Neural cell (in vitro differentiated cells): ENCODE measurements around the gene TOR1AIP1.

Experiments
- CTCF ChIP-seq: fragments of 450-650 bp; IDR thresholded peaks from 2 replicates; pipeline ENCODE4 v1.5.1; 2014; ENCODE audit warnings: antibody characterized with exemption, mild to moderate bottlenecking, moderate library complexity; ENCODE audit not compliant: poor library complexity, severe bottlenecking
- EP300 ChIP-seq: fragments of 450-650 bp; conservative IDR thresholded peaks from 2 replicates; pipeline ENCODE4 v1.6.1; 2014; ENCODE audit warnings: antibody characterized with exemption, mild to moderate bottlenecking, moderate library complexity; ENCODE audit not compliant: poor library complexity, severe bottlenecking
- EZH2 ChIP-seq: fragments of 200-600, 300-800 bp; shearing (Covaris generic), sonication (generic); IDR thresholded peaks from 2 replicates; pipeline ENCODE4 v1.6.1; 2014; ENCODE audit warnings: antibody characterized with exemption, low read length, borderline replicate concordance, mild to moderate bottlenecking; ENCODE audit not compliant: insufficient read depth, poor library complexity, severe bottlenecking
- MXI1 ChIP-seq: fragments of 450-650 bp; conservative IDR thresholded peaks from 2 replicates; pipeline ENCODE4 v1.6.1; 2014; ENCODE audit warnings: antibody characterized with exemption, mild to moderate bottlenecking; ENCODE audit not compliant: poor library complexity, severe bottlenecking
- POLR2AphosphoS5 ChIP-seq: IDR thresholded peaks from 2 replicates; pipeline ENCODE4 v1.6.1; 2012
- RAD21 ChIP-seq: fragments of 450-650 bp; conservative IDR thresholded peaks from 2 replicates; pipeline ENCODE4 v1.6.1; 2014; ENCODE audit warnings: antibody characterized with exemption, mild to moderate bottlenecking, moderate library complexity
- REST ChIP-seq: IDR thresholded peaks from 2 replicates; pipeline ENCODE4 v1.6.1; 2012; ENCODE audit warnings: borderline replicate concordance
- TAF1 ChIP-seq: IDR thresholded peaks from 2 replicates; pipeline ENCODE4 v1.6.1; 2012; ENCODE audit warnings: low read depth

GRCh38 chr1:179866616-179867015 is 15.5 kb upstream of the TOR1AIP1 start:
- TF ChIP-seq EP300 (no peak), MXI1 (no peak), REST (no peak), EZH2 (no peak), POLR2AphosphoS5 (no peak), CTCF (no peak), RAD21 (no peak), TAF1 (no peak)
